Stimulated activated CD8-positive, alpha-beta memory T cell treated with anti-CD3 and anti-CD28 coated beads, Interleukin-4, amount 100 ng/mL, for 1 hour (primary cell): ENCODE results near the gene FFAR4.

ENCODE experiments used
- DNase-seq, 2 donors: peaks; one replicate each; pipeline ENCODE4 v3.0.0-alpha.2; 2020; ENCODE audit warnings: low read depth in 2 of 2, low spot score in 1 of 2

FFAR4 gene

DNA sequence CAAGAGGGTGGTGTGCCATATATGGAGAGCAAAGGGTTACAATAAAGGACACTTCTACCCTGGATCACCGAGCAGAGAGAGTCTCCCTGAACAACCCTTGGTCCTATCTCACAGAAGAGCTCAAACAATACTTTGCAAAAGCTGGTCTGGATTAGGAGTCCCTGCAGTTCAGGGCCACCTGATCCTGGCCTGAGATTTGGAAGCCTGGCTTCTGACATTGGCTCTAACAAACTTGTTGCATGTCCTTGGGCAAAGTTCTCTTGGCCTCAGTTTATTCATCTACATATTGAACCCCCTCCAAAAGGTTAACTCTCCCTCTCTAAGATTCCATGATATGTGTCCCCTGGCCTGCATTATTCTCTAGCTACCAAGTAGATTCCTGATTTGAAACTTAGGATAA lies 32.9 kb downstream of the FFAR4 start:
- no peak for DNase-seq

DNA sequence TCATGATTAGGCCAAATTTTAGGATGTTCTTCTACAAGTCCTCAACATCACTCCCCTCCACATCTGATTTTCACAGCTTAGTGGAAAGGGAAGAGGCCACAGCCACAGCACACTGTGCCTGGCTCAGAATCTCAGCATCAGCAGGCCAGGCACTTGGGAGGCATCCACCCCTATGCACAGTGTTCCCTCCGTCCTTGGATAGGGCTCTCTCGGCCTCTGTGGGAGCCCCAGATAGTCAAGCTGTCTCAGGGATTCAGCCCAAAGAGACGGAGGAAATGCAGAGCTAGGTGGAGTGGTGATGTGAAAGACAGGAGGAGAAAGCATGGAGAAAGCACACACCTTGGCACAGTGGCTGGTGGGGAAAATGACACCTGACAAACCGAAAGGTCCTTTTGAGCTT lies 33.3 kb downstream of the FFAR4 start:
- DNase-seq = no peak

DNA sequence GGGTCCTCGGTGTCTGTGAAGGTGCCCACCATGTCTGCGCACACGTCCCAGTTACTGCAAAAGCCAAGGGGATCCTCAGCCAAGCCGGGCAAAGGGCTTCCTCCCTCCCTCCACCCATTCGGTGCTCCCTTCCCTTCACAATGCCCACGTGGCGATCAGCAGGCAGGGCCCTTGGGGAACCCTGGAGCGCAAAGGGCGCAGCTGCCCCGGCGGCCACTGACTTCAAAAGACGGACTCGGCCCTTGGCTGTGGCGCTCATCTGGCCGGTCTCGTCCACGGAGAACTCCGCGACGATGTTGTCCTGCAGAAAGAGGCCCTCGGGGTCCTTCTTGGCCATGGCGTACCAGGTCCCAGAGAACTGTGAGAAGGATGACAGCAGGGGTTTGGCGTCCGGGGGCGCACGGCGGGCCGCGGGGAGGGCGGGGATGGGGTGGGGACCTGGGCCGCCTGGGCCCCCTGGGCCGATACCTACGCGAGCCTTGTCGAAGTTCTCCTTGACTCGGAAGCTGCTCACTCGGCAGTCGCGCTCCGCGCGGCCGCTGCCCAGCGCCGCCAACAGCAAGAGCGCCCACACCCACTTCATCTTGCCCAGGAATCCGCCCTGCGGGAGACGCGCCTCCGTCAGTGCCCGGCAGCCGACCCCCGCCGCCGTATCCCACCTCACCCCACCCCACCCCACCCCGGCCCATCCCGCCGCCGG lies 34.1 kb downstream of the FFAR4 start:
- no peak for DNase-seq

DNA sequence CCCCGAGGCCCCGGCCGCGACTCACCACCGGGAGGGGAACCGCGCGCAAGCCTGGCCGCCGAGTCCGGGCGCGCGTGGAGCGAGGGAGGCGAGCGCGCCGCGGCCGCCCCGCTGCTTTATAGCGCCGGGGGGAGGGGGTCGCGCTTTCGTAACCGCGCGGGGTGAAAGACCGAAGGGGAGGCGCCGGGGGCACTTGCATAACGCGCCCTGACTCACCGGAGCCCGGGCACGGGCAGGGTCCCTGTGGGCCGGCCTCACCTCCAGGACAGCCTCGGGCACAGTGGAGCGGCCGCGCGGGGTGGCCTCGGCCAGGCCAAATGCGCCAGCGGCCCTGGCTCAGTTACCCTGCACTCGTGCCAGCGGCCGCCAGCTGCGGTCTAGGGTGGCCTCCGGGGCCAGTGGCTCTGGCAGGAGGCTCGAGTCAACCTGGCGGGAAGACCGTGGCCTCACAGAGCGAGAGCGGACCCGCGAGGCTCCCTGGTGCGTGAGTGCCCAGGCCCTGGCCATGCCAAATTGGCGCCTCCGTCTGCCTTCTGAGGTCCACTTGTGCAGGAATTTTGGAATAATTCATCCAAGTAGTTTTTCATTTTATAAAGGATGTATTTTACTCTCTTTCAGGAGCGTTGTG lies 34.8 kb downstream of the FFAR4 start, which contains the start of gene RBP4:
TSS of gene RBP4 (minus strand) at position 90 of the 628 bp plus-strand sequence. CDS start 207 bp downstream, outside the sequence.
- DNase-seq = no peak

GRCh38 chr10:93601774-93602162 lies 35.3 kb downstream of the FFAR4 start:
- DNase-seq = no peak

DNA sequence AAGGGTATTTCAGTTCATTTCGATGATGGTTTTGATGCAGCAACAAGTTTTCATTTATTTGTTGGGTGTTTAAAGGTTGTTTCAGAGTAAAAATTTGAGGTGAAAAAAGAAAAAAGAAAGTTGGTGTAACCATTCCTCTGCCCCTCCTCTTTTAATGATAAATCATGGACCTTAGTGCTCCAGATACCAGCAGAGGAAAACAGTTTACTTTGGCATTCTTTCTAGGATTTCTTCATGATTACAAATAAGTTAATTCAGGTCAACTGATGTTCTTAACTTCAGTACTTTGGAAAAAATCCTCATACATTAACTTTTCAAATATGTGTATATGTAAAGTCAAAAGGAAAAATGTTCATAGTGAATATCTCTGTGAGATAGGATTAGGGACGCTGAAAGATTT lies 36.6 kb downstream of the FFAR4 start:
- DNase-seq = no peak

GRCh38 chr10:93604146-93604545 lies 37.7 kb downstream of the FFAR4 start:
- DNase-seq = no peak

GRCh38 chr10:93608421-93608820 lies 42.0 kb downstream of the FFAR4 start:
- no peak for DNase-seq

DNA sequence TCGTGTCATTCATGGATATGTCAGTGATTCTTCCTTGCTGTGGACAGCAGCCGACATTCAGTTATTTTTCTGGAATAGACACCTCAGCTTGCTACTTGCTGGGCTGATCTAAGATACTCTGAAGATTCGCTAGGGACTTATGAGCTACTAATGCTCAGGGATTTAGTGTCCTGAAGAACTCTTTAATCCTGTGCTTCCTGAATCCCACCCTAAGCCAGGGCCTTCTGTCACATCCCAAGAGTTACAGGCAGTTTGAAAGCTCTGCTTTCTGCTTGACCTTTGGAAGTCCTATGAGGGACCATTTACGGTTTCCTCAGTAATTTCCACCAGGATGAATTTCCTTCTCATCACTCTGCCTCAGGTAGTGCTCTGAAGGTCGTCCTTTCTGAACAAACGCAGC lies 45.8 kb downstream of the FFAR4 start, which contains the start of gene PDE6C:
TSS of gene PDE6C (plus strand) at position 227 of the 400 bp plus-strand sequence. CDS start 189 bp downstream, outside the sequence.
- DNase-seq = no peak

GRCh38 chr10:93613126-93613525 lies 46.7 kb downstream of the FFAR4 start:
- DNase-seq = no peak

GRCh38 chr10:93614101-93614825 lies 47.8 kb downstream of the FFAR4 start:
- no peak for DNase-seq

GRCh38 chr10:93615576-93616235 lies 49.2 kb downstream of the FFAR4 start:
- no peak for DNase-seq

DNA sequence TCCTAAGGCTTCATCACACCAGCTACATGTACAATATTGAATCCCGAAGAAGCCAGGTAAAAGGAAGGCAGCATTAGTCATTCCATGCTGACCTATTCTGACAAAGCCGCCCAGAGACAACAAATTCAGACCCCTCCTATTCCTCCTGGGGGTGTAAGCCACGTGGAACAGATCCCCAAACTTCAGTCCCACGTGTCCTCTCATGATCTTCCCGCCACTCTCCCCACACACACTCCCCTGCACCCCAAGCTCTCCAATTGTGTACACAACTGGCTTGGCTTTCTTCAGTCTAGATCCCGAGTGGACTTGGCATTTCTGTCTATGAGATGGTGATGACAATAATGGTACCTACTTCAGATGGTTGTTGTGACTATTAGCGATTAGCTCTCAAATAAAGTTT lies 54.5 kb downstream of the FFAR4 start:
- no peak for DNase-seq

DNA sequence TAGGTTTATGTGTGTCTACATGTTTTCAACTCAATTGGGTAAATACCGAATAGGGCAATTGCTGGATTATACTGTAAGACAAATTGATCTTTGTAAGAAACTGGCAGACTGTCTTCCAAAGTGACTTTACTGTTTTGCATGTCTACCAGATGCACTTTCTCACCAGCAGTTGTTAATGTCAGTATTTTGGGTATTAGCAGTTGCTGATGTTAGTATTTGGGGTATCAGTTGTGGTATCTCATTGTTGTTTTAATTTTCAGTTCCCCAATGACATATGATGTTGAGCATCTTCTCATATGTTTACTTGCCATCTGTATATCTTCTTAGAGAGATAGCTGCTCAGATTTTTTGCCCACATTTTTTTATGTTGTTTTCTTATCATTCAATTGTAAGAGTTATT lies 56.5 kb downstream of the FFAR4 start:
- no peak for DNase-seq

DNA sequence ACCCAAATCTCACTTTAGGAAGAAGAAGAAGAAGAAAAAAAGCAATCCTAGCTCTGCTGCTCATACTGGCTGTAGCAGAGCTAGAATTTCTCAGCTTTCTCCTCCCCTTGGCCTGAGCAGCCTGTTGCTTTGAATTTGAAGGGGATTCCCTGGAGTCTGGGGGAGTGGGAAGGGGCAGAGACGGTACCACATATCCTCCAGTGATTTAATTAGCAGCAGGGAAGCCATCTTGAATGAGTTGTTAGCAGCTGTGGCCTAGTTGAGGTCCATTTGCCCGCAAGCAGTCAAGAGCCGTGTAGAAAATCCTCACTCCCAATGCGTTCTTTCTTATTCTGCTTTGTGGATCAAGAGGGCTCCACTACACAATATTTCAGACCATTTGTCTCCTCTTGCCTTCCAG lies 62.4 kb downstream of the FFAR4 start:
- no peak for DNase-seq

DNA sequence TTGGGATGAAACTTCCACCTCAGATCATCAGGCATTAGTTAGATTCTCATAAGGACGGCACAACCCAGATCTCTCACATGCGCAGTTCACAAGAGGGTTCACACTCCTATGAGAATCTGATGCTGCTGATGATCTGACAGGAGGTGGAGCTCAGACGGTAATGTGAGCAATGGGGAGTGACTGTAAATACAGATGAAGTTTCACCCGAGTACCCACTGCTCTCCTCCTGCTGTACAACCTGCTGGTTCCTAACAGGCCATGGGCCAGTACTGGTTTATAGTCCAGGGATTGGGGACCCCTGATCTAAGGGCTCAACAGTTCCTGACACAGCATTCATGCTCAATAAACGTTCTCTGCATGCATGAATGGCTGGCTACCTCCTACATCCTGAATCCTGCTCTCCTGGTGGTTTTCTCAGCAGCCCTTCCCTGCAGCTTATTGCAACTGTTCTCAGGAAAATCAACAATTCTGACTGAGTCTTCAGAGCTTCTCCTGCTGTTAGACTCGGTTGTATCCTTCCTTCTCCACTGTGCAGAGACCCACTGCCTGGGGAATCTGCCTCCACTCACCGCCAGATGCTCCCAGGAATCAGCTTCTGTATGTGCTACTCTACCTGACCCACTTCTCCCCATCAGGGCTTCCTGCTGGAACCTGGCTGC lies 63.3 kb downstream of the FFAR4 start:
- DNase-seq = no peak

- no peak for DNase-seq
Observed at GRCh38 chr10:93630625-93631557, 64.4 kb downstream of the FFAR4 start.
